NK-92 (cell line): ENCODE data around the gene BET1L.

Experiments
- DNase-seq: peaks from one replicate; lab custom pipeline; 2025; ENCODE audit not compliant: unreplicated experiment; lab: John Stamatoyannopoulos, UW

Gene BET1L

GRCh38 chr11:210803-211180 is 3.6 kb upstream of the BET1L start:
- DNase-seq: no peak

GRCh38 chr11:210122-210802 is 3.1 kb upstream of the BET1L start:
- no peak for DNase-seq

GRCh38 chr11:209275-210121 is 2.3 kb upstream of the BET1L start:
- DNase-seq: no peak

- DNase-seq: no peak
Observed at GRCh38 chr11:208917-209260, 1.7 kb upstream of the BET1L start.

GRCh38 chr11:208181-208916 is 1.1 kb upstream of the BET1L start:
- DNase-seq: peak; percentile 21

- no peak for DNase-seq
Observed at GRCh38 chr11:207863-208180, 623 bp upstream of the BET1L start.

GRCh38 chr11:206526-207207 is 532 bp downstream of the BET1L start:
- DNase-seq: no peak

- DNase-seq: no peak
Observed at GRCh38 chr11:206002-206384, 1.2 kb downstream of the BET1L start.

GRCh38 chr11:205221-206001 is 1.8 kb downstream of the BET1L start:
- no peak for DNase-seq

GRCh38 chr11:204587-205109 is 2.6 kb downstream of the BET1L start:
- no peak for DNase-seq

- no peak for DNase-seq
Observed at GRCh38 chr11:203945-204586, 3.1 kb downstream of the BET1L start.

- no peak for DNase-seq
Observed at GRCh38 chr11:203056-203944, 3.9 kb downstream of the BET1L start.

GRCh38 chr11:202490-202889 is 4.7 kb downstream of the BET1L start:
- no peak for DNase-seq

- DNase-seq: no peak
Observed at GRCh38 chr11:201966-202365, 5.2 kb downstream of the BET1L start.

- no peak for DNase-seq
Observed at GRCh38 chr11:200224-201003, 6.8 kb downstream of the BET1L start.

- DNase-seq: no peak
Observed at GRCh38 chr11:199782-200181, 7.4 kb downstream of the BET1L start.

- no peak for DNase-seq
Observed at GRCh38 chr11:199004-199581, 8.1 kb downstream of the BET1L start.

- no peak for DNase-seq
Observed at GRCh38 chr11:198236-198806, 8.9 kb downstream of the BET1L start.
